Naive thymus-derived CD4-positive, alpha-beta T cell (primary cell): ENCODE data around the gene MRPS18B. TPM values are rescaled to one million over a fixed set of nuclear protein-coding genes. Genes with fewer than 3 reads are reported as not detected.
"Not testable (repeated sequence)": the region's sequence is repeated elsewhere in the genome, so short reads cannot be mapped to it uniquely, and the experiment has no call there.

Experiments used
- ATAC-seq: fragments of 150-1000 bp; cut with Tn5 transposase; 2 replicates; pipeline ENCODE4 v1.10.0; 2021; ENCODE audit warnings: mild to moderate bottlenecking, moderate library complexity
- CTCF ChIA-PET: fragments of 350-600 bp; sonication (Branson Sonifier 250); formaldehyde crosslinking; loops from one replicate; lab custom pipeline; 2021; ENCODE audit warnings: antibody characterized with exemption; lab: Charles Lee
- POLR2A ChIA-PET: fragments of 350-600 bp; sonication (Branson Sonifier 250); formaldehyde crosslinking; loops from one replicate; lab custom pipeline; 2021; ENCODE audit warnings: antibody characterized with exemption, inconsistent platforms; lab: Charles Lee
- DNase-seq, 9 donors: peaks; one replicate each; pipeline versions ENCODE4 v3.0.0 to v3.0.0-alpha.2; 2020 to 2022; ENCODE audit warnings: mixed read lengths in 1 of 9
- H3K27ac ChIP-seq: one replicate; pipeline ENCODE4 v1.7.0; 2013; ENCODE audit warnings: mild to moderate bottlenecking, low read depth, low read length, moderate library complexity
- H3K27me3 ChIP-seq, 2 donors: one replicate each; pipeline ENCODE4 v1.7.0; 2013; ENCODE audit warnings: low read length in 2 of 2, mild to moderate bottlenecking in 2 of 2, moderate library complexity in 2 of 2; ENCODE audit not compliant: control insufficient read depth in 2 of 2, insufficient read depth in 2 of 2
- H3K36me3 ChIP-seq, 3 experiments: 1 replicate in 2 of 3; 2 replicates in 1 of 3; pipeline ENCODE4 v1.7.0; 2013; ENCODE audit warnings: low read length in 3 of 3, mild to moderate bottlenecking in 3 of 3, moderate library complexity in 1 of 3; ENCODE audit not compliant: insufficient read depth in 3 of 3, control insufficient read depth in 2 of 3
- H3K4me1 ChIP-seq, 2 donors: one replicate each; pipeline ENCODE4 v1.7.0; 2013; ENCODE audit warnings: low read length in 2 of 2, mild to moderate bottlenecking in 2 of 2, moderate library complexity in 1 of 2; ENCODE audit not compliant: control insufficient read depth in 2 of 2, insufficient read depth in 2 of 2
- H3K4me3 ChIP-seq: 2 replicates; pipeline ENCODE4 v1.7.0; 2013; ENCODE audit warnings: mild to moderate bottlenecking, low read length
- H3K9me3 ChIP-seq, 3 experiments: 1 replicate in 2 of 3; 2 replicates in 1 of 3; pipeline ENCODE4 v1.7.0; 2013; ENCODE audit warnings: low read length in 3 of 3; ENCODE audit not compliant: control insufficient read depth in 2 of 3
- H3K27ac Mint-ChIP-seq, 9 donors: one replicate each; pipeline ENCODE4 v1.8.0; 2020 to 2022; ENCODE audit warnings: mixed read lengths in 9 of 9, mild to moderate bottlenecking in 8 of 9, moderate library complexity in 5 of 9, inconsistent platforms in 2 of 9
- H3K27me3 Mint-ChIP-seq, 5 donors: one replicate each; pipeline ENCODE4 v1.8.0; 2021 to 2022; ENCODE audit warnings: mixed read lengths in 5 of 5, mild to moderate bottlenecking in 1 of 5
- H3K36me3 Mint-ChIP-seq, 5 donors: one replicate each; pipeline ENCODE4 v1.8.0; 2020 to 2022; ENCODE audit warnings: mixed read lengths in 5 of 5, mild to moderate bottlenecking in 3 of 5, inconsistent platforms in 1 of 5
- H3K4me1 Mint-ChIP-seq, 7 donors: one replicate each; pipeline ENCODE4 v1.8.0; 2020 to 2022; ENCODE audit warnings: mixed read lengths in 7 of 7, mild to moderate bottlenecking in 3 of 7, inconsistent platforms in 1 of 7
- H3K4me3 Mint-ChIP-seq, 10 donors: one replicate each; pipeline ENCODE4 v1.8.0; 2020 to 2022; ENCODE audit warnings: mild to moderate bottlenecking in 10 of 10, mixed read lengths in 10 of 10, moderate library complexity in 6 of 10, inconsistent platforms in 2 of 10
- H3K9me3 Mint-ChIP-seq, 11 donors: one replicate each; pipeline ENCODE4 v1.8.0; 2020 to 2022; ENCODE audit warnings: mixed read lengths in 11 of 11, mild to moderate bottlenecking in 4 of 11, inconsistent platforms in 1 of 11, moderate library complexity in 1 of 11
- intact Hi-C, 2 donors: fragments of 100-400 bp; cut with micrococcal nuclease; formaldehyde crosslinking; loops; one replicate each; pipeline ENCODE4 v1.15.1; 2023
- polyA plus RNA-seq, 2 donors: library from polyadenylated mRNA; unstranded; fragments of 300-500 nt; fragmentation: Illumina TruSeq; gene quantifications; one replicate each; pipeline ENCODE4 v1.2.3, GENCODE V29; 2021
- total RNA-seq, 6 experiments: library from RNA in 5 of 6; stranded (reverse) in 5 of 6; gene quantifications; 1 replicate in 5 of 6; 2 replicates in 1 of 6; pipeline ENCODE4 v1.2.3 and lab custom pipeline; 2021 to 2026

The MRPS18B gene
- total and polyA plus RNA-seq, 7 experiments from 2014 or later, result 20.4 to 169 (median 49.5) TPM

GRCh38 chr6:30654798-30655742, 37.4 kb downstream of the MRPS18B start:
- ChIA-PET CTCF (no interaction called here), POLR2A (interaction anchor here (0.6 to 1.6 kb wide), 4 partner anchors 9 to 117 kb away, joined by 3 to 6 read pairs (median 4); no protein-coding TSS in a partner anchor)
- Histone ChIP-seq H3K9me3 (no peaks in the 10 kb centered on the region), H3K4me1 (no peaks in the 10 kb centered on the region), H3K27ac (no peak overlapping the region), H3K36me3 (peaks cover 16 to 89% (median 58%) of the 10 kb centered on the region in 3 experiments), H3K27me3 (no peaks in the 10 kb centered on the region), H3K4me3 (no peak overlapping the region)
- peak overlapping the region in 6 of 9 donors; percentile 28 to 86 (median 70) for H3K27ac Mint-ChIP-seq
- DNase-seq (no peak), ATAC-seq (no peak)
- peaks cover 0 to 5% (median 0%) of the 10 kb centered on the region in 7 donors for H3K4me1 Mint-ChIP-seq
- no peak overlapping the region for H3K4me3 Mint-ChIP-seq
- intact Hi-C loops, result no loop called here
- no peaks in the 10 kb centered on the region for H3K27me3 Mint-ChIP-seq
- no peaks in the 10 kb centered on the region for H3K9me3 Mint-ChIP-seq
- H3K36me3 Mint-ChIP-seq, result peaks cover 18 to 53% (median 39%) of the 10 kb centered on the region in 5 donors

GRCh38 chr6:30655743-30656094, 38.1 kb downstream of the MRPS18B start:
- H3K36me3 ChIP-seq, result peaks cover 16 to 93% (median 60%) of the 10 kb centered on the region in 3 experiments
- no peaks in the 10 kb centered on the region for H3K27me3 ChIP-seq
- peaks cover 18 to 56% (median 41%) of the 10 kb centered on the region in 5 donors for H3K36me3 Mint-ChIP-seq
- H3K9me3 Mint-ChIP-seq, result no peaks in the 10 kb centered on the region
- no peak for DNase-seq
- peaks cover 0 to 5% (median 0%) of the 10 kb centered on the region in 7 donors for H3K4me1 Mint-ChIP-seq
- no peaks in the 10 kb centered on the region for H3K9me3 ChIP-seq
- H3K27me3 Mint-ChIP-seq, result no peaks in the 10 kb centered on the region
- ATAC-seq, result no peak
- peak overlapping the region in 6 of 9 donors; percentile 28 to 86 (median 70) for H3K27ac Mint-ChIP-seq
- no peak overlapping the region for H3K27ac ChIP-seq
- no peaks in the 10 kb centered on the region for H3K4me1 ChIP-seq
- intact Hi-C loops, result no loop called here
- no peak overlapping the region for H3K4me3 Mint-ChIP-seq
- ChIA-PET POLR2A (interaction anchor here (0.6 to 1.6 kb wide), 4 partner anchors 10 to 67 kb away, joined by 3 to 6 read pairs (median 4); no protein-coding TSS in a partner anchor), CTCF (no interaction called here)
- H3K4me3 ChIP-seq, result no peak overlapping the region

GRCh38 chr6:30656513-30656912, 38.9 kb downstream of the MRPS18B start:
- H3K27ac Mint-ChIP-seq, result peak overlapping the region in 2 of 9 donors; percentile 53 to 77
- H3K9me3 ChIP-seq, result no peaks in the 10 kb centered on the region
- ChIA-PET CTCF (no interaction called here), POLR2A (interaction anchor here (1.0 to 1.6 kb wide), 3 partner anchors 10 to 66 kb away, joined by 3 to 6 read pairs (median 4); no protein-coding TSS in a partner anchor)
- intact Hi-C loops, result no loop called here
- H3K4me3 Mint-ChIP-seq, result no peak overlapping the region
- no peaks in the 10 kb centered on the region for H3K27me3 ChIP-seq
- peaks cover 0 to 4% (median 0%) of the 10 kb centered on the region in 7 donors for H3K4me1 Mint-ChIP-seq
- no peaks in the 10 kb centered on the region for H3K4me1 ChIP-seq
- no peak overlapping the region for H3K4me3 ChIP-seq
- ATAC-seq, result peak; percentile 78
- H3K36me3 Mint-ChIP-seq, result peaks cover 20 to 54% (median 38%) of the 10 kb centered on the region in 5 donors
- no peak for DNase-seq
- H3K36me3 ChIP-seq, result peaks cover 16 to 90% (median 58%) of the 10 kb centered on the region in 3 experiments
- peak overlapping the region; percentile 4 for H3K27ac ChIP-seq
- H3K27me3 Mint-ChIP-seq, result no peaks in the 10 kb centered on the region
- H3K9me3 Mint-ChIP-seq, result no peaks in the 10 kb centered on the region

GRCh38 chr6:30657454-30657853, 39.8 kb downstream of the MRPS18B start:
- no peaks in the 10 kb centered on the region for H3K27me3 Mint-ChIP-seq
- ATAC-seq (no peak), DNase-seq (no peak)
- ChIA-PET CTCF (no interaction called here), POLR2A (interaction anchor here (0.5 to 0.6 kb wide), 2 partner anchors 34 to 189 kb away, joined by 3 read pairs; no protein-coding TSS in a partner anchor)
- intact Hi-C loops, result no loop called here
- H3K4me3 Mint-ChIP-seq, result no peak overlapping the region
- H3K36me3 Mint-ChIP-seq, result peaks cover 26 to 59% (median 41%) of the 10 kb centered on the region in 5 donors
- no peaks in the 10 kb centered on the region for H3K9me3 ChIP-seq
- H3K27ac ChIP-seq, result peak overlapping the region; percentile 7
- peaks cover 0 to 4% (median 0%) of the 10 kb centered on the region in 7 donors for H3K4me1 Mint-ChIP-seq
- no peaks in the 10 kb centered on the region for H3K4me1 ChIP-seq
- H3K4me3 ChIP-seq, result no peak overlapping the region
- H3K27me3 ChIP-seq, result no peaks in the 10 kb centered on the region
- peaks cover 16 to 90% (median 59%) of the 10 kb centered on the region in 3 experiments for H3K36me3 ChIP-seq
- peak overlapping the region in 6 of 9 donors; percentile 51 to 79 (median 66) for H3K27ac Mint-ChIP-seq
- H3K9me3 Mint-ChIP-seq, result no peaks in the 10 kb centered on the region

GRCh38 chr6:30657922-30658321, 40.3 kb downstream of the MRPS18B start:
- Mint-ChIP-seq H3K36me3 (peaks cover 26 to 63% (median 44%) of the 10 kb centered on the region in 5 donors), H3K27ac (peak overlapping the region in 4 of 9 donors; percentile 53 to 79 (median 72))
- CTCF ChIA-PET, result interaction anchor here (0.7 kb wide), 1 partner anchor 69 kb away, joined by 4 read pairs; no protein-coding TSS in a partner anchor
- H3K27ac ChIP-seq, ATAC-seq, H3K4me1 Mint-ChIP-seq, POLR2A ChIA-PET, DNase-seq, H3K27me3 ChIP-seq, H3K9me3 Mint-ChIP-seq, H3K27me3 Mint-ChIP-seq, H3K4me3 ChIP-seq, H3K4me1 ChIP-seq, intact Hi-C loops, H3K9me3 ChIP-seq, H3K4me3 Mint-ChIP-seq: not testable (repeated sequence)
- peaks cover 19 to 90% (median 61%) of the 10 kb centered on the region in 3 experiments for H3K36me3 ChIP-seq

- no peak overlapping the region for H3K27ac Mint-ChIP-seq
- H3K36me3 Mint-ChIP-seq, result peaks cover 16 to 51% (median 30%) of the 10 kb centered on the region in 5 donors
- no peaks in the 10 kb centered on the region for H3K9me3 Mint-ChIP-seq
- Histone ChIP-seq H3K9me3 (no peaks in the 10 kb centered on the region), H3K4me1 (no peaks in the 10 kb centered on the region), H3K27me3 (no peaks in the 10 kb centered on the region), H3K36me3 (peaks cover 16 to 81% (median 28%) of the 10 kb centered on the region in 3 experiments), H3K27ac (no peak overlapping the region), H3K4me3 (no peak overlapping the region)
- DNase-seq, result no peak
- peaks cover 1 to 24% (median 14%) of the 10 kb centered on the region in 7 donors for H3K4me1 Mint-ChIP-seq
- intact Hi-C loops, result no loop called here
- H3K4me3 Mint-ChIP-seq, result no peak overlapping the region
- ATAC-seq, result no peak
- ChIA-PET CTCF (interaction anchor here (0.5 to 1.9 kb wide), 5 partner anchors 10 to 185 kb away, joined by 3 to 4 read pairs (median 3); no protein-coding TSS in a partner anchor), POLR2A (interaction anchor here (0.8 to 2.1 kb wide), 3 partner anchors 8 to 106 kb away, joined by 4 to 6 read pairs (median 4); partner anchors contain the start of gene DHX16)
- no peaks in the 10 kb centered on the region for H3K27me3 Mint-ChIP-seq
Measured at GRCh38 chr6:30664994-30665767, 47.5 kb downstream of the MRPS18B start.
